ENCODE measurements around the gene TGFBR3L. TPM values are rescaled to one million over a fixed set of nuclear protein-coding genes. Genes with fewer than 3 reads are reported as not detected.
A peak's percentile ranks its signal among the peaks of the same experiment; 100 is the strongest.
"Not testable (repeated sequence)": the region's sequence is repeated elsewhere in the genome, so short reads cannot be mapped to it uniquely, and the experiment has no call there.

The TGFBR3L gene
- total RNA-seq, 1 donor from 2014 or later: 2.1 TPM

DNA sequence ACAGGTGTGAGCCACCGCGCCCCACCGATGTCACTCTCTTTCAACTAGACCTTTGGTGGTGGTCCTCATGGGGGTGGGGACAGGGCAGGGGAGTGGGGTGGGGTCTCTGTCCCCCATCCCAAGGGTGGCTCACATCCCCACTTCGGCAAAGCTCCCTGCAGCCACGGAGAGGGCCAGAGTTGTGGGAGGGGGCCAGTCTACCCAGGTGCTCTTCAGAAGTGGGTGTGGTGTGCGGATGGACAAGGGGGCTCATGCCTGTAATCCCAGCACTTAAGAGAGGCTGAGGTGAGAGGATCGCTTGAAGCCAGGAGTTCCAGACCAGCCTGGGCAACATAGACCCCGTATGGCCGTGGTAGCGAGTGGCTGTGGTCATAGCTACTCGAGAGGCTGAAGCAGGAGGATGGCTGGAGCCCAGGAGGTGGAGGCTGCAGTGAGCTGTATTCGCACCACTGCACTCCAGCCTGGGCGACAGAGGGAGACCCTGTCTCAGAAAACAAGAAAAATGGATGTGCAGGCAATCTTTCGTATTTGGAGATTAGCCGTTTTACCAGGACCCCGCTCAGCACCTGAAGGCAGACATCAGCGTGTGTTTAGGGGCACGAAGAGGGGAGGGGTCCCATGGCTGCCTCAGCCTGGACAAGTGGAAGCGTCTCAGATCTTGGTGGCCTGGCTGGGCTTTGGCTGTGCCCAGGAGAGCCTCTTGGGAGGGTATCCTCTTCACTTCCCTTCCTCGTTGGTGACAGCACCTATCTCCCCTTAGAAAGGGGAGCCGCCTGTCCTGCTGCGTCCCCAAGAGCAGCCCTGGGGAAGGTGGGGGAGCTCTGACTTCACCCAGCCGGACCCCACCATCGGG lies 846 bp downstream of the TGFBR3L start:
- DNase-seq (no peak), ATAC-seq (no peak)
- no peak overlapping the region for H3K27ac ChIP-seq
- H3K27me3 ChIP-seq (ENCODE audit: low read depth): peaks cover 45% of the 10 kb centered on the region
- H3K36me3 ChIP-seq: peaks cover 26% of the 10 kb centered on the region
- H3K4me3 ChIP-seq: peak overlapping the region; percentile 49
- intact Hi-C loops (cut with DNase I): no loop called here
- TF ChIP-seq, protein P1, sequence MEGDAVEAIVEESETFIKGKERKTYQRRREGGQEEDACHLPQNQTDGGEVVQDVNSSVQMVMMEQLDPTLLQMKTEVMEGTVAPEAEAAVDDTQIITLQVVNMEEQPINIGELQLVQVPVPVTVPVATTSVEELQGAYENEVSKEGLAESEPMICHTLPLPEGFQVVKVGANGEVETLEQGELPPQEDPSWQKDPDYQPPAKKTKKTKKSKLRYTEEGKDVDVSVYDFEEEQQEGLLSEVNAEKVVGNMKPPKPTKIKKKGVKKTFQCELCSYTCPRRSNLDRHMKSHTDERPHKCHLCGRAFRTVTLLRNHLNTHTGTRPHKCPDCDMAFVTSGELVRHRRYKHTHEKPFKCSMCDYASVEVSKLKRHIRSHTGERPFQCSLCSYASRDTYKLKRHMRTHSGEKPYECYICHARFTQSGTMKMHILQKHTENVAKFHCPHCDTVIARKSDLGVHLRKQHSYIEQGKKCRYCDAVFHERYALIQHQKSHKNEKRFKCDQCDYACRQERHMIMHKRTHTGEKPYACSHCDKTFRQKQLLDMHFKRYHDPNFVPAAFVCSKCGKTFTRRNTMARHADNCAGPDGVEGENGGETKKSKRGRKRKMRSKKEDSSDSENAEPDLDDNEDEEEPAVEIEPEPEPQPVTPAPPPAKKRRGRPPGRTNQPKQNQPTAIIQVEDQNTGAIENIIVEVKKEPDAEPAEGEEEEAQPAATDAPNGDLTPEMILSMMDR (IDR thresholded peaks at IDR 0.05): no peak
- no peaks in the 10 kb centered on the region for H3K9me3 ChIP-seq
- peaks cover 39% of the 10 kb centered on the region for H3K4me1 ChIP-seq

DNA sequence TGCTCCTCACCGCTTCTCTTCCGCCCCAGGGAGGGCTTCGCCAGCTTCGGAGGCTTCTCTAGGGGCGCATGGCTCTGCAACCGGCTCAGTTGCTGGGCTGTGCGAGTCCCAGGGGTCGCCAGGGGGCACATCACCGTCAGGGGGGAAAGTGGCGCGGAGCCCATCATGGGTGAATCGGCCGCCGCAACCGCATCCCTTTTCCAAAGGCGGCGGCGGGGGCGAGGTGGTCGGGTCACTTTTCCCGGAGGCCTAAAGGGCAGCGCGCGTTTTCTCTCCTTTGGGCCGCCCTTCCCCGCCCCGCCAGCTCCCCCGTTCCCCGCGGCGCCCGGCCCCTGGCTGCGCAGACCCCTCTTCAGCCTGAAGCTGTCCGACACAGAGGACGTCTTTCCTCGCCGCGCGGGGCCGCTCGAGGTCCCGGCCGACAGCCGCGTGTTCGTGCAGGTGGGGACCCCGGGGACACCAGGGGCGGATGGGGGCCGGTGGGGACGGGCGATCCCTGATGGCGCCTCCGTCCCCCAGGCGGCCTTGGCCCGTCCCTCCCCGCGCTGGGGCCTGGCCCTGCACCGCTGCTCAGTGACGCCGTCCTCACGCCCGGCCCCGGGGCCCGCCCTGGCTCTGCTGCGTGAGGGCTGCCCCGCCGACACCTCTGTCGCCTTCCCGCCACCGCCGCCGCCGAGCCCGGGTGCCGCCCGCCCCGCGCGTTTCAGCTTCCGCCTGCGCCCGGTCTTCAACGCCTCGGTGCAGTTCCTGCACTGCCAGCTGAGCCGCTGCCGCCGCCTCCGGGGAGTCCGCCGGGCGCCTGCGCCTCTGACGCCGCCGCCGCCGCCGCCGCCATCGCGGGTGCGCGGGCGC lies 1.7 kb downstream of the TGFBR3L start:
- Histone ChIP-seq H3K9me3 (no peaks in the 10 kb centered on the region), H3K4me1 (peaks cover 44% of the 10 kb centered on the region), H3K4me3 (peak overlapping the region; percentile 49), H3K36me3 (peaks cover 18% of the 10 kb centered on the region), H3K27me3 (ENCODE audit: low read depth) (peaks cover 45% of the 10 kb centered on the region), H3K27ac (no peak overlapping the region)
- DNase-seq: peak; percentile 67
- intact Hi-C loops (cut with DNase I): no loop called here
- ATAC-seq: no peak
- TF ChIP-seq, protein P1 (IDR thresholded peaks at IDR 0.05): no peak

DNA sequence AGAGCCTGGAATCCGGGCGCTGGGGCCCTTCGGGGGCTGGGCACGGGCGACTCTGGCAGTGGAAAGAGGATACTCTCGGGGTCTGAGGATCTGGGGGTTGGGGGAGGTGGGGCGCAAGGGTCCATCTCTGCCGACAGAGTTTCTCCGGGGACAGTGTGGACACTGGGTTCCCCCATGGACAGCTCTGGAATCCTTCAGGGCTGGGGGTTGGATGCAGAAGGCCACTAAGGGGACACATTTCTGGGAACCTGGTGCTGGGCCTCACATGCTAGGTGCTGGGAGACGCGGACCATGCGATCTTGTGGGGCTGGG lies 2.3 kb downstream of the TGFBR3L start:
- H3K4me3 ChIP-seq: peak overlapping the region; percentile 49
- TF ChIP-seq, protein P1 (IDR thresholded peaks at IDR 0.05): no peak
- peaks cover 16% of the 10 kb centered on the region for H3K36me3 ChIP-seq
- H3K4me1 ChIP-seq: peaks cover 50% of the 10 kb centered on the region
- no peaks in the 10 kb centered on the region for H3K9me3 ChIP-seq
- DNase-seq (no peak), ATAC-seq (no peak)
- peaks cover 45% of the 10 kb centered on the region for H3K27me3 ChIP-seq (ENCODE audit: low read depth)
- H3K27ac ChIP-seq: no peak overlapping the region
- intact Hi-C loops (cut with DNase I): no loop called here

DNA sequence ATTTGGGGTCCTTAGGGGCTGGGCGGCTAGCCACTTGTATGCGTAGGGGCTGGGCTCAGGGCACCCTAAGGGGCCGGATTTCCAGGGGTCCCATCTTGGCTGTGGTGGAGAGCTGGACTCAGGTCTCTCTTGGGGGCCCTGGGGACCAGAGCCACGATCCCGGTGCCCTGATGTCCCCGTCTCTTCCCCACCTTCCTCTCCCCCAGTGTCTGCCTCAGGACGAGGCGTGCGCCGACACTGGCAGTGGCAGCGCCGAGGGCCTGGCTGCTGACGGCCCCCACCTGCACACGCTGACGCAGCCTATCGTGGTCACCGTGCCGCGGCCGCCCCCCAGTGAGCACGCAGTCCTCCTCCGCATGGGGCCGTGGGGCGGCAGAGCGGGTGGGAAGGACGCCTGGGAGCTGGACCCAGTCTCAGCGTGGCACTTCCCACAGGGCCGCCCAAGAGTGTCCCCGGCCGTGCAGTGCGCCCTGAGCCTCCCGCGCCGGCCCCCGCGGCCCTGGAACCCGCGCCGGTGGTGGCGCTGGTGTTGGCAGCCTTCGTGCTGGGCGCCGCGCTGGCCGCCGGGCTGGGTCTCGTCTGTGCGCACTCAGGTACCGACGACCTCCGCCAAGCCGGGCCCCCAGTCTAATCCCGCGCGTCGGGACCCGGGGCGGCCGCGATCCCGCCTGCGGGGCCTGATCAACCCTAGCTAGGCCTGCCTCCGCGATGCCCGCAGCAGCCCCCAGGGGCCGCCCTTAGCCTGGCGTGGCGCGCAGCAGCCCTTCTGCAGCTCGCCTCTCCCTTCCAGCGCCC lies 2.8 kb downstream of the TGFBR3L start:
- Histone ChIP-seq H3K36me3 (peaks cover 16% of the 10 kb centered on the region), H3K4me3 (peak overlapping the region; percentile 49), H3K27me3 (ENCODE audit: low read depth) (peaks cover 45% of the 10 kb centered on the region), H3K4me1 (peaks cover 54% of the 10 kb centered on the region), H3K9me3 (no peaks in the 10 kb centered on the region), H3K27ac (no peak overlapping the region)
- TF ChIP-seq, protein P1 (IDR thresholded peaks at IDR 0.05): peak; percentile 62
- no peak for ATAC-seq
- peak; percentile 68 for DNase-seq
- intact Hi-C loops (cut with DNase I): no loop called here

DNA sequence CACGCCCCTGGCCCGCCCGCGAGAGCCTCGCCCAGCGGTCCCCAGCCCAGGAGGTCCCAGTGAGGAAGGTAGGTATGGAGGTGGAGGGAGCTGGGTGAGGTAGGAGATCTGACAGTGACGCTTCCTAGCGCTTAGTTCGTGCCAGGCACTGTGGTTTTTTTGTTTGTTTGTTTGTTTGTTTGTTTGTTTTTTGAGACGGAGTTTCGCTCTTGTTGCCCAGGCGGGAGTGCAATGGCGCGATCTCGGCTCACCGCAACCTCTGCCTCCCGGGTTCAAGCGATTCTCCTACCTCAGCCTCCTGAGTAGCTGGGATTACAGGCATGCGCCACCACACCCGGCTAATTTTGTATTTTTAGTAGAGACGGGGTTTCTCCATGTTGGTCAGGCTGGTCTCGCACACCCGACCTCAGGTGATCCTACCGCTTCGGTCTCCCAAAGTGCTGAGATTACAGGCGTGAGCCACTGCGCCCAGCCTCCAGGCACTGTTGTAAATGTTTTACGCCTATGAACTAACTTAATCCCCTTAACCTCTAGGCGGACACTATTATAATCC lies 3.5 kb downstream of the TGFBR3L start:
- peaks cover 15% of the 10 kb centered on the region for H3K36me3 ChIP-seq
- intact Hi-C loops (cut with DNase I); ATAC-seq; H3K27ac ChIP-seq; DNase-seq; H3K9me3 ChIP-seq: not testable (repeated sequence)
- peaks cover 45% of the 10 kb centered on the region for H3K27me3 ChIP-seq (ENCODE audit: low read depth)
- peak overlapping the region; percentile 49 for H3K4me3 ChIP-seq
- peaks cover 54% of the 10 kb centered on the region for H3K4me1 ChIP-seq

All from lower lobe of right lung (tissue), 2 donors.